ENCODE data around the gene WDR13.

DNA sequence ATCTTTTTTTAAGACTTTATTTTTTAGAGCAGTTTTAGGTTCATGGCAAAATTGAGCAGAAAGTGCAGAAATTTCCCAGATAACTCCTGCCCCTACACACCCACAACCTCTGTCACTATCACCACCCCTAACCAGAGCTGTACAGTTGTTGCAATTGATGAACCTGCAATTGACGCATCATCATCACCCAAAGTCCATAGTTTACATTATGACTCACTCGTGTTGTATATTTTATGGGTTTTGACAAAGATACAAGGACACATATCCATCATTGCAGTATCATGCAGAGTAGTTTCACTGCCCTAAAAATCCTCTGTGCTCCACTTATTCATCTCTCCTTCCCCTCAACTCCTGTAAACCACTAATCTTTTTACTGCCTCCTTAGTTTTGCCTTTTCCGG lies 51.8 kb downstream of the WDR13 start:
- TF ChIP-seq, protein P1, sequence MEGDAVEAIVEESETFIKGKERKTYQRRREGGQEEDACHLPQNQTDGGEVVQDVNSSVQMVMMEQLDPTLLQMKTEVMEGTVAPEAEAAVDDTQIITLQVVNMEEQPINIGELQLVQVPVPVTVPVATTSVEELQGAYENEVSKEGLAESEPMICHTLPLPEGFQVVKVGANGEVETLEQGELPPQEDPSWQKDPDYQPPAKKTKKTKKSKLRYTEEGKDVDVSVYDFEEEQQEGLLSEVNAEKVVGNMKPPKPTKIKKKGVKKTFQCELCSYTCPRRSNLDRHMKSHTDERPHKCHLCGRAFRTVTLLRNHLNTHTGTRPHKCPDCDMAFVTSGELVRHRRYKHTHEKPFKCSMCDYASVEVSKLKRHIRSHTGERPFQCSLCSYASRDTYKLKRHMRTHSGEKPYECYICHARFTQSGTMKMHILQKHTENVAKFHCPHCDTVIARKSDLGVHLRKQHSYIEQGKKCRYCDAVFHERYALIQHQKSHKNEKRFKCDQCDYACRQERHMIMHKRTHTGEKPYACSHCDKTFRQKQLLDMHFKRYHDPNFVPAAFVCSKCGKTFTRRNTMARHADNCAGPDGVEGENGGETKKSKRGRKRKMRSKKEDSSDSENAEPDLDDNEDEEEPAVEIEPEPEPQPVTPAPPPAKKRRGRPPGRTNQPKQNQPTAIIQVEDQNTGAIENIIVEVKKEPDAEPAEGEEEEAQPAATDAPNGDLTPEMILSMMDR (IDR thresholded peaks at IDR 0.05): no peak
- TF ChIP-seq POLR2A (IDR thresholded peaks at IDR 0.05): no peak
- TF ChIP-seq POLR2AphosphoS5 (IDR thresholded peaks at IDR 0.05): no peak
- TF ChIP-seq EP300 (IDR thresholded peaks at IDR 0.05): no peak
